CD14-positive monocyte (primary cell): ENCODE data around the gene STAT4. TPM values are rescaled to one million over a fixed set of nuclear protein-coding genes. Genes with fewer than 3 reads are reported as not detected.

ENCODE experiments used
- DNase-seq, 3 donors: peaks; one replicate each; pipeline ENCODE4 v3.0.0-alpha.2; 2011 to 2022
- H2AFZ ChIP-seq: 2 replicates; pipeline ENCODE4 v1.6.0; 2012; ENCODE audit warnings: mild to moderate bottlenecking, low read depth, low read length, inconsistent platforms; ENCODE audit not compliant: insufficient read depth, poor library complexity, severe bottlenecking
- H3K27ac ChIP-seq, 2 donors: 1 replicate in 1 of 2; 2 replicates in 1 of 2; pipeline ENCODE4 v1.5.1; 2012 to 2013; ENCODE audit warnings: low read length in 2 of 2, control low read depth in 1 of 2, inconsistent platforms in 1 of 2, low read depth in 1 of 2, mild to moderate bottlenecking in 1 of 2
- H3K27me3 ChIP-seq, 2 donors: one replicate each; pipeline versions ENCODE4 v1.6.0 to v1.6.1; 2011 to 2013; ENCODE audit warnings: low read length in 2 of 2; ENCODE audit not compliant: control insufficient read depth in 2 of 2, insufficient read depth in 2 of 2
- H3K36me3 ChIP-seq, 2 donors: replicated peaks in 1 of 2; 1 replicate in 1 of 2; 2 replicates in 1 of 2; pipeline versions ENCODE4 v1.5.1 to v1.6.1; 2012 to 2013; ENCODE audit warnings: low read length in 2 of 2, control low read depth in 1 of 2, inconsistent platforms in 1 of 2, mild to moderate bottlenecking in 1 of 2; ENCODE audit not compliant: insufficient read depth in 2 of 2, control insufficient read depth in 1 of 2
- H3K4me1 ChIP-seq, 2 donors: 1 replicate in 1 of 2; 2 replicates in 1 of 2; pipeline versions ENCODE4 v1.5.1 to v1.6.1; 2012 to 2013; ENCODE audit warnings: low read length in 2 of 2, control low read depth in 1 of 2, inconsistent platforms in 1 of 2, mild to moderate bottlenecking in 1 of 2, moderate library complexity in 1 of 2; ENCODE audit not compliant: insufficient read depth in 2 of 2, control insufficient read depth in 1 of 2
- H3K4me2 ChIP-seq: replicated peaks from 2 replicates; pipeline ENCODE3; 2012; ENCODE audit warnings: low read length, moderate library complexity, mild to moderate bottlenecking; ENCODE audit not compliant: poor library complexity, severe bottlenecking; ENCODE audit errors: extremely low read depth
- H3K4me3 ChIP-seq, 3 experiments: fragments of 200-600 bp in 1 of 3; sonication (generic) in 1 of 3; replicated peaks in 1 of 3; 1 replicate in 2 of 3; 2 replicates in 1 of 3; pipeline ENCODE4 v1.5.1; 2011 to 2013; ENCODE audit warnings: low read length in 3 of 3, mild to moderate bottlenecking in 3 of 3, control low read depth in 2 of 3, low read depth in 2 of 3, inconsistent platforms in 1 of 3, moderate library complexity in 1 of 3
- H3K79me2 ChIP-seq: 2 replicates; pipeline ENCODE4 v1.6.0; 2012; ENCODE audit warnings: mild to moderate bottlenecking, control low read depth, inconsistent platforms, low read length, moderate library complexity; ENCODE audit not compliant: insufficient read depth
- H3K9ac ChIP-seq: 2 replicates; pipeline ENCODE4 v1.6.0; 2017; ENCODE audit warnings: low read length, mild to moderate bottlenecking; ENCODE audit not compliant: insufficient read depth, poor library complexity, severe bottlenecking
- H3K9me3 ChIP-seq, 2 donors: replicated peaks in 1 of 2; 1 replicate in 1 of 2; 2 replicates in 1 of 2; pipeline versions ENCODE4 v1.5.1 to v1.6.1; 2012 to 2013; ENCODE audit warnings: low read length in 2 of 2, control low read depth in 1 of 2; ENCODE audit not compliant: control insufficient read depth in 1 of 2, insufficient read depth in 1 of 2
- H4K20me1 ChIP-seq: 2 replicates; pipeline ENCODE4 v1.6.0; 2012; ENCODE audit warnings: mild to moderate bottlenecking, low read length, control low read depth, moderate library complexity; ENCODE audit not compliant: insufficient read depth
- H3K27ac Mint-ChIP-seq, 7 donors: one replicate each; pipeline ENCODE4 v1.8.0; 2020; ENCODE audit warnings: mild to moderate bottlenecking in 7 of 7, mixed read lengths in 7 of 7, moderate library complexity in 6 of 7, inconsistent platforms in 2 of 7
- H3K27me3 Mint-ChIP-seq, 3 donors: one replicate each; pipeline ENCODE4 v1.8.0; 2021 to 2022; ENCODE audit warnings: low read depth in 3 of 3, mild to moderate bottlenecking in 3 of 3, mixed read lengths in 3 of 3, moderate library complexity in 3 of 3, inconsistent platforms in 1 of 3
- H3K36me3 Mint-ChIP-seq, 2 donors: one replicate each; pipeline ENCODE4 v1.8.0; 2020; ENCODE audit warnings: mixed read lengths in 2 of 2, inconsistent platforms in 1 of 2, mild to moderate bottlenecking in 1 of 2
- H3K4me1 Mint-ChIP-seq: one replicate; pipeline ENCODE4 v1.8.0; 2020; ENCODE audit warnings: mild to moderate bottlenecking, mixed read lengths
- H3K4me3 Mint-ChIP-seq, 2 donors: one replicate each; pipeline ENCODE4 v1.8.0; 2020; ENCODE audit warnings: mild to moderate bottlenecking in 2 of 2, mixed read lengths in 2 of 2, moderate library complexity in 1 of 2
- H3K9me3 Mint-ChIP-seq, 7 donors: one replicate each; pipeline ENCODE4 v1.8.0; 2020 to 2022; ENCODE audit warnings: mixed read lengths in 7 of 7, mild to moderate bottlenecking in 6 of 7, moderate library complexity in 6 of 7, inconsistent platforms in 2 of 7
- WGBS: methylation state at CpG from one replicate; pipeline ENCODE4 v1.1.5; 2013; ENCODE audit warnings: missing lambda C conversion rate; ENCODE audit not compliant: insufficient coverage; 5-methylcytosine and 5-hydroxymethylcytosine counted together
- intact Hi-C, 2 donors: fragments of 100-400 bp; cut with micrococcal nuclease; formaldehyde crosslinking; loops; one replicate each; pipeline versions ENCODE4 v1.15.0 to v1.15.1; 2023
- polyA plus RNA-seq, 3 donors: library from polyadenylated mRNA; depleted of rRNA in 1 of 3; unstranded in 2 of 3; stranded (reverse) in 1 of 3; fragments of 300-500 nt in 2 of 3; fragments of >200 nt in 1 of 3; fragmentation: Illumina TruSeq in 2 of 3; gene quantifications; 1 replicate in 2 of 3; 2 replicates in 1 of 3; pipeline ENCODE4 v1.2.3, GENCODE V29; 2012 to 2021
- TF ChIP-seq, protein P1 (sequence below): fragments of 200-600 bp; IDR thresholded peaks from one replicate; pipeline ENCODE4 v1.8.0; 2022; ENCODE audit warnings: antibody characterized with exemption, mild to moderate bottlenecking

The STAT4 gene
- polyA plus RNA-seq, 3 donors = 0.31 to 0.52 (median 0.31) TPM

DNA sequence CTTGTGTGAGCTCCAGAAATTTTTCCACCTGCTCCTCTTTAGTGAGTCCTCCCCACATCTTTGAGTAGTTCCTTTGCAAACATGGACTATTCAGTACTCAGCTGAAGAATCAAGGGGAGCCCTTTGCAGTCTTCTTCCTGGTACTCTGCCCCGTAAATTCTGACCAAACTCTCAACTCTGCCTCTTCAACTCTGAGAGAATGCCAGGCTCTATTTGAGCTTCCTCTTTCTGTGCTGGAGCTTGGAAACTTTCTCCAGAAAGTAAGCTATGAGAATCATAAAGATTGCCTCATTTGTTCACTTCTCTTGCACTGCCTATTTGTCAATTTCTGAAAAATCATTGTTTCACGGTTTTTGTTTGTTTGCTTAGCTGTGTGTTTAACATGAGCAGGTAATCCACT, 7.4 kb upstream of the STAT4 start:
- intact Hi-C loops = no loop called here
- TF ChIP-seq, protein P1, sequence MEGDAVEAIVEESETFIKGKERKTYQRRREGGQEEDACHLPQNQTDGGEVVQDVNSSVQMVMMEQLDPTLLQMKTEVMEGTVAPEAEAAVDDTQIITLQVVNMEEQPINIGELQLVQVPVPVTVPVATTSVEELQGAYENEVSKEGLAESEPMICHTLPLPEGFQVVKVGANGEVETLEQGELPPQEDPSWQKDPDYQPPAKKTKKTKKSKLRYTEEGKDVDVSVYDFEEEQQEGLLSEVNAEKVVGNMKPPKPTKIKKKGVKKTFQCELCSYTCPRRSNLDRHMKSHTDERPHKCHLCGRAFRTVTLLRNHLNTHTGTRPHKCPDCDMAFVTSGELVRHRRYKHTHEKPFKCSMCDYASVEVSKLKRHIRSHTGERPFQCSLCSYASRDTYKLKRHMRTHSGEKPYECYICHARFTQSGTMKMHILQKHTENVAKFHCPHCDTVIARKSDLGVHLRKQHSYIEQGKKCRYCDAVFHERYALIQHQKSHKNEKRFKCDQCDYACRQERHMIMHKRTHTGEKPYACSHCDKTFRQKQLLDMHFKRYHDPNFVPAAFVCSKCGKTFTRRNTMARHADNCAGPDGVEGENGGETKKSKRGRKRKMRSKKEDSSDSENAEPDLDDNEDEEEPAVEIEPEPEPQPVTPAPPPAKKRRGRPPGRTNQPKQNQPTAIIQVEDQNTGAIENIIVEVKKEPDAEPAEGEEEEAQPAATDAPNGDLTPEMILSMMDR = no peak
- no peaks in the 10 kb centered on the region for H3K27me3 ChIP-seq
- no peaks in the 10 kb centered on the region for H3K79me2 ChIP-seq
- peak overlapping the region; percentile 44 for H2AFZ ChIP-seq
- Mint-ChIP-seq H3K27me3 (peaks cover 0 to 2% (median 0%) of the 10 kb centered on the region in 3 donors), H3K9me3 (peaks cover 0 to 2% (median 0%) of the 10 kb centered on the region in 7 donors), H3K4me1 (peaks cover 9% of the 10 kb centered on the region), H3K4me3 (no peak overlapping the region), H3K27ac (no peak overlapping the region), H3K36me3 (no peaks in the 10 kb centered on the region)
- H3K4me1 ChIP-seq = peaks cover 0 to 3% of the 10 kb centered on the region in 2 donors
- H3K27ac ChIP-seq = no peak overlapping the region
- H3K9ac ChIP-seq = no peak overlapping the region
- no CpG with 5 or more reads among the region's 2 CpGs for WGBS
- no peaks in the 10 kb centered on the region for H3K36me3 ChIP-seq
- peak in 2 of 3 donors; percentile 2 to 30 for DNase-seq
- H4K20me1 ChIP-seq = no peaks in the 10 kb centered on the region
- no peak overlapping the region for H3K4me3 ChIP-seq
- no peaks in the 10 kb centered on the region for H3K9me3 ChIP-seq
- H3K4me2 ChIP-seq = no peak overlapping the region

DNA sequence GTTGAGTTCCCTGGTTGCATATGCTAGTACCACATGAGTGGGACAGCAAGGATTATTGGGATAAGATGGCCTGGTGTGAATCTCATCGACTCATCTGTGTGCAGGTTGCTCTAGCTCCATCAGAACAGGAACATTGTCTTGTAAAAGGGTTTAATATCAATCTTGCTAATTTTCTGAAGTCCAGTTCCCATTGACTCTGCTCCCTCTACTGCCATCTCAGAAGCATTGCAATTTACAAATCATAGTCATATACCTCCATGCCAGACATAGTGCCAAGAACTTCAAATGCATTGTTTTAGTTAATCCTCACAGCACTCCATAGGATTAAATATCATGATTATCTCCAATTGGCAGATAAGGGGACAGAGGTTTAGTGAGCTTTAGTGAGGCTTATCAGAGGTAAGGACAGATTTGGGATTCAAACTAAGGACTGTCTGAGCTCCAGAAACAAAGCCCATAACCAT, 4.8 kb upstream of the STAT4 start:
- Histone ChIP-seq H3K27me3 (no peaks in the 10 kb centered on the region), H3K79me2 (no peaks in the 10 kb centered on the region), H3K27ac (no peak overlapping the region), H4K20me1 (no peaks in the 10 kb centered on the region), H3K4me3 (no peak overlapping the region), H3K4me2 (no peak overlapping the region), H3K9me3 (no peaks in the 10 kb centered on the region), H3K4me1 (peaks cover 7 to 8% of the 10 kb centered on the region in 2 donors), H3K9ac (no peak overlapping the region), H3K36me3 (no peaks in the 10 kb centered on the region), H2AFZ (no peak overlapping the region)
- DNase-seq = peak in 2 of 3 donors; percentile 14 to 17
- peaks cover 19% of the 10 kb centered on the region for H3K4me1 Mint-ChIP-seq
- 20% methylated on average over 1 of the region's 1 CpG for WGBS
- no peaks in the 10 kb centered on the region for H3K9me3 Mint-ChIP-seq
- no peak overlapping the region for H3K4me3 Mint-ChIP-seq
- H3K36me3 Mint-ChIP-seq = no peaks in the 10 kb centered on the region
- H3K27me3 Mint-ChIP-seq = peaks cover 0 to 6% (median 0%) of the 10 kb centered on the region in 3 donors
- intact Hi-C loops = no loop called here
- TF ChIP-seq, protein P1 = peak; percentile 72
- no peak overlapping the region for H3K27ac Mint-ChIP-seq
